B cell (primary cell): ENCODE measurements around the gene SLC2A10.

Source experiments
- CTCF ChIP-seq: fragments of 200-600 bp; IDR thresholded peaks from one replicate; pipeline ENCODE4 v1.8.0; 2022; ENCODE audit warnings: antibody characterized with exemption, mild to moderate bottlenecking
- EZH2 ChIP-seq: IDR thresholded peaks from 2 replicates; pipeline ENCODE4 v1.6.1; 2012; ENCODE audit warnings: borderline replicate concordance, low read depth, mild to moderate bottlenecking, moderate library complexity, low read length; ENCODE audit not compliant: insufficient read depth, poor library complexity, severe bottlenecking

- TF ChIP-seq CTCF (no peak), EZH2 (no peak)
Measured at GRCh38 chr20:46666306-46666705, 43.1 kb upstream of the SLC2A10 start.
